GM18861 (cell line): ENCODE measurements around the gene DPYD.

ENCODE experiments used
- ATAC-seq: cut with Tn5 transposase; IDR thresholded peaks from one replicate; pipeline ENCODE4 v1.9.1; 2021; ENCODE audit not compliant: unreplicated experiment

DPYD gene

DNA sequence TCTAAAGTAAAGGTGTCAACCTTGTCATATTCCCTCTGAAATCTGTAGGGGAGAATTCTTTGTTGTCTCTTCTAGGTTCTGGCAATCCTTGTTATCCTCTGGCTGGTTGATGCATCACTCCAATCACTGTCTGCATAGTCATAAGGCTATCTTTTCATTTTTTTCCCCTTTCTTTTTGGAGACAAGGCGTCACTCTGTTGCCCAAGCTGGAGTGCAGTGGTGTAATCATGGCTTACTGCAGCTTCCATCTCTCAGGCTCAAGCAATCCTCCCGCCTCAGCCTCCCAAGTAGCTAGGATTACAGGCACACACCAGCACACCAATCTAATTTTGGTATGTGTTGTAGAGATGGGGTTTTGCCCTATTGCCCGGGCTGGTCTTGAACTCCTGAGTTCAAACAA, 12.9 kb downstream of the DPYD start:
- ATAC-seq = no peak

GRCh38 chr1:97906567-97907241, 14.1 kb downstream of the DPYD start:
- no peak for ATAC-seq

DNA sequence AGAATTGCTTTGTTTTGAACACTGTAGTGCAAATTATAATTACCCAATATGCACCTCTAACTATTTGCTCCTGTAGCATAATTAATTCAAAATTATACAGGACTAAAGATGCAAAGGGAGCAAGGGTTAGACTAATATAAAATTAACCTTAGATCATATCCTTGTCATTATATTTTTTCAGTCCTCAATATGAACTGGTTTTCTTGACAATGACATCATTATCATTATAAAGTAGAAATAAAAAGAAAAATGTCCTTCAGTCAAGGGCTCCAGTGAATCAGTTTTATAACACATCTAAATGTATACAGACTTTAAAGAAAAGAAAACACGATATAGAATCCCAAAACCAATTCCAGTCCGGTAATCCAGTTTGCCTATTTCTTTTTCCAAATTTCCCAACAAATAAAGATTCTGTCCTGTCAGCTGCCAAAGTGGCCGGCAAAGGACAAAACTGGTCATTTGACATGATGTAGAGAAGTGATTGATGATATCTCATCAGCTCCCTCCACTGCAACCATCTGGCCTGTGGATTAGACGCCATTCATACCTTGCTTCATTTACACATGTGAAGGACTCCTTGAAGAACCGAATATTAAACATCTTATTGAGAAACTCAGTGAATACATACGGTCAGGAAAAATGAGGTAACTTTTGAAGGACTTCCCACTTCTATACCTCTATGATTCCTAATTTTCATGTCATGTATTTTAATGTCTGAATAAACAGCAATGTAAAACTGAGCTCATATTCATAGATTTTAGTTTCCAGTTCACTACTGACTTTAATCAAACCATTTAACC, 15.5 kb downstream of the DPYD start:
- ATAC-seq = no peak

DNA sequence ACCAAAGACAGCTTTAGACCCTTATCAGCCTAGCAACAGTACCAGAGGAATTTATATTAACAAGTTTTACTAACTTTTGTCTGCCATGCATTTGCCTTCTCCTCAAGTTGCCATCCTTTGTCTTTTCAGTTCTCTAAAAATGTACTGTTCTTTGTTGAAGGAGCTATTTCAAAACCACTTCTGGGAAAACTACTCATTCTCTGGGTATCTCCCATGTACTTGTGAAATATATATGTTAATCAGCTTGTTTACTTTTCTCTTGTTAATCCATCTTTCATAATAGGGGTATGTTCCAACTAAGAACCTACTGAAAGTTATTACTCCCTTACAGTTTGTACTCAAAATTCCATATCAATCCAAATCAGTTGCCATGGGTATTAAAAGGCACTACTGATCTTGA, 16.3 kb downstream of the DPYD start:
- ATAC-seq = no peak

DNA sequence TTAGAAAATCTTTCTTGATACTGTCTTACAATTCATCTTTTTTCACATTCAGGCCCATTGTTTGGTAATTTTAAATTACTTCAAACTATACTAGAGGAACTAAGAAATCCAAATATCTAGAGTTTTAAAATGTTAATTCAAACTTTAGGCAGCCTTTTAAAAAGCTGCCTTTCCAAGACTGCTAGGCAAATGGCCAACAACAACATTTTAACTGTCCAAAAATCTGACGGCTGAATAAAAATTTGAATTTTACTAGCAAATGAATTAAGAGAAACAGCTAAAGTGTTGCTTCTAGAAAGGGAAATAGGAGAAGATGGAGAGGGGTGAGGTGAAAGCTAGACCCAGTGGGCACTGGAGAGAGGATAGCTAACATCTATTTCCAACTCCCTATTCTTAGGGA, 17.2 kb downstream of the DPYD start:
- ATAC-seq = no peak

DNA sequence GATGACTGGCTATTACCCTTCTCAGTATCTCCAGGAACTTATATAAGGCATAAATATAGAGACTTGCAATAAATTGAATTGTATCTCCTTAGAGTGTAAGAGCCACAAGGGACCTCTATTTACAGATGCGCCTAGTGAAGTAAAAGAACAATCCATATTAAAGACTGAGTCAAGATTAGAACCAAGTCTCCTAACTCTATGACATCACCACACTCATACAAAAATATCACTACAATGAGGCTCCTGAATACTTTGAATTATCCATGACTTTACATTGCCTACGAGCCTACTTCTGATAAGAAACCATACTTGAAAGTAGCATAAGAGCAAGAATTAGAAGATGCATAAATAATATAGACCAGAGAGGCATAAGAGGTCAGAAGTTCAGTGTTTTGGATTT, 18.8 kb downstream of the DPYD start:
- no peak for ATAC-seq

DNA sequence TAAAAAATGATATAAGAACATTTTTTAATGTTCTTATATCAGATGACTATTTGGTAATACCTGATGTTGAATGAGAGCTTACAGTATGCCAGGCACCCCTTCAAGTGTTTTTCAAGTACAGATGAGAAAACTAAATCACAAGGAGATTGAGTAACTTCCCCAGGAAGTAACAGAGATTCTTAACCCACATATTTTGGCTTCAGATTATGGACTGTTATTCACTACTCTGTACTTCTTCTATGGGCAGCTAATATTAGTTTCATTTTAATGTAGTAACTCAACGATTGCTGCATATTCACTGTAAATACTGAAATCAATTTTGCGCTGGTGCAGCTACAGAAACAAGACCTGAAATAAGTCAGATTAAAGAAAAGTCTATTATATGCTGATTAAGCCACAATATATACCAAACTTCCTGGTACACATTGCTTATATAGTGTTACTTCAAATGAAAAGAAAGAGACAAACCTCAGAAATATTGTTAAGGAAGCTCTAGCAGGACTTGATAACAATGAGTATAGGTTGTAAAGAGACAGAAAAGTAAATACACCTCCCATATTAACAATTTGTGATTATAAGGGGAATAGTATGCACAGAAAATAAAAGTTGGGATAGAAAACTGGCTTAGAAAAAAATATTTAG, 19.7 kb downstream of the DPYD start:
- ATAC-seq = no peak

DNA sequence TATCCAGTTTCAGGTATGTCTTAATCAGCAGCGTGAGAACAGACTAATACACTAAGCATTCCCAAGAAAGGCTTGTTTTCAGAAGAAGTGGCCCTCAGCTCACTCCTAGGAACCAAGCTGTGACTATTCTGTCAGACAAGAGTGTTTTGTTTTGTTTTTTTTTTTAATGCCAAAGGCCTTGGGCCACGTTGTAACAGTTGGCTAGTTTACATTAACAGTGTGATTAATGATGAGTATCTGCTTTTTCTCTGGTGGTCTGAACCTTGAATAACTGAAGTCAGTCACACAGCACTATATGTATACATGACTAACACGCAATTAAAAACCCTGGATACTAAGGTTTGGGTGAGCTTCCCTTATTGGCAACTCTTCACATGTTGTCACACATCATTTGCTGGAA, 21.9 kb downstream of the DPYD start:
- no peak for ATAC-seq

DNA sequence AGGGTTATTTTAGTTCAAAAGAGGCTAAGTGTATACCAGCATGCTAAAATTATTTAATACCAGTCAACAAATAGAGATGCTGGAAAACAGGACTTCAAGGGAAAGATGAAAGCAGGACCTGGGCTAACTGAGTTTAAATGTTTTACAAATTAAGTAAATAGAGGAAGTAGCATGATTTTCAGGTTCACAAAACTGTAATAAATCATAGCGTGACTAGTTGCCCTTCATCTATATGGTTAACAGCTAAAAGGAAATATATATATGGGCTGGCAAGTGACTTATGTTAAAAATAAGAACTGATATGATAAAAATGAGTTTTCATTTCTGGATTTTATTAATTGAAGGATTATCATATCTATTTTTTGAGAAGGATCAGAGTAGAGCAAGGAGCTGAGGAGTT, 25.6 kb downstream of the DPYD start:
- no peak for ATAC-seq

DNA sequence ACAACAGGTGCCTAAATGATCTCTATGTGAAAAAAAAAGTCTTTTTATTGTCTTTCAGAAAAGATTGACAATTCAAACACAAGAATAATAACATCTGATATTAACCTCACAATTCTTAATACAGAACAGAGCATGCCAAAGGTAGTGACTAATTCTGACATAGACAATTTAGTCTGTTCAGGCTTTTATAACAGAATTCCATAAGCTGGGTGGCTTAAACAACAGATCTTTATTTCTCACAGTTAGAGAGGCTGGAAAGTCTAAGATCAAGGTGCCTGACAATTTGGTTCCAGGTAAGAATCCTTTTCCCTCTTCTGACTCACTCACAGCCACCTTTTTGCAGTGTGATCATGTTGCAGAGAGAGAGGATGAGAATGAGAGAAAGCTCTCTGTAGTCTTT, 27.0 kb downstream of the DPYD start:
- no peak for ATAC-seq

DNA sequence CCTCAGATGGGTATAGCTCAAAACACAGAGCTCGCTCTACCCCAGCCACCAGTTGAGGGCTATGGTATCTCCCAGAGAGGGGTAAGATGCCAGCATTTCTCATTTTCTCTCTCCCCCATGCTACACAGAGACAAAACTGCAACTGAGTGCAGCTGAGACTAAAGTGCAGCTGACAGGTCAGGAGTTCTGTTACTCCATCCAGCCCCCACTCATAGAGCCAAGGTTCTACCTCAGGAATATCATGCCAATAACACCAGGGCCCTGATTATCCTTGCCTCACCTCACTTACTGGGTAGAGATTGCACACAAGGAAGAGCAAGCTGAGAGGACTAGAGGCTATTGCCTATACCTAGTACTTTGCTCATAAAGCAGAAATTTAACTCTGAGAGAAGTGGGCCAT, 34.6 kb downstream of the DPYD start:
- ATAC-seq = no peak

DNA sequence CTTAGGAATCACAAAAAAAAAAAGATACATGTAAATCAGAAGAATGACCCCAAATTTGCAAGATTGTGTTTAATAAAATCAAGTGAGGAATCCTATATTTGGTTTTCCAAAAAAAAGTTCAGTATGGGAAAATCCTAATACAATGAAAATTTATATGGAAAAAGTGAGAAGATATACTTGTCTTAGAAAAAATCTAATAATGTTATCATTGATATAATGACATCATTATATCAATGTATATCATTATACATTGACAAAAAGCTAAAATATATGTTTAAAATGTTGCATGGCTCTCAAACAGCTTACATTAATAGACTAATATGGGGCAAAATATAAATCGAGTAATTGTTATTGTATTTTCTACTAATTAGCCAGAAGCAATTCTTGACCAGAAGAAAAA, 37.0 kb downstream of the DPYD start:
- ATAC-seq = no peak

DNA sequence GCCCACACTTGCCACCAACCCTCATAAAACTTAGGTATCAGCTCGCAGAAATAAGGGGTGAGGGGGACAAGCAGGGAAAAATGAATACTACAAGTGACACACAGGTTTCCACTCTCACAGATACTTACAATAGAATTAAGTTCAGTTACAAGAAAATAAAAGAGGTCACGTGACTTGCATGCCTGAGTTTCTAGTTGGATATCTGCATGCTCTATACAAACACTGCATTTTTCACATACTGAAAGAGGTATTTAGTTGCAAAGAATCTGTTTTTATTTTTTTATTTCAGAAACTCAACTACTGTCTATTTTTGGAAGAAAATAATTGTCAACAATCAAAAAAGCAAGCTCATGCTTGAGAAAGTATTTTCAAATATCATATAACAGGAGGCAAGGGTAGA, 43.5 kb downstream of the DPYD start:
- ATAC-seq = no peak

DNA sequence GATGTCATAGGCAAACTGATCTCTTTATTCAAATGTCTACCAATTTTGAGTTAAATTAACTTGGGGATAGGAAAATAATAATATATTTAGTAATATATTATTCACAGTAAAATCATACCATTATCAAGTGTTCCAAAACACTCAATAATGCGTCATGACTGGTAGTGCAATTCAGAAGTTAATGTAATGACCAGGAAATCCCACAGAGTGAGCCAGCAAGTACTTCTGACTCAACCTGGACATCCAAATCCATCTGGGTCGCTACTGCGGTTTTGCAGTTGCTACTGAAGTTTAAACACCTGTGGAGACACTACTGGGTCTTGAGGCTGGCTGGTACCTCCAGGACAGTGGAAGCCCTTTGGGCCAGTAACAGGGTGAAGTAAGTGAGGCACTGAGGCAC, 44.8 kb downstream of the DPYD start:
- ATAC-seq = no peak

DNA sequence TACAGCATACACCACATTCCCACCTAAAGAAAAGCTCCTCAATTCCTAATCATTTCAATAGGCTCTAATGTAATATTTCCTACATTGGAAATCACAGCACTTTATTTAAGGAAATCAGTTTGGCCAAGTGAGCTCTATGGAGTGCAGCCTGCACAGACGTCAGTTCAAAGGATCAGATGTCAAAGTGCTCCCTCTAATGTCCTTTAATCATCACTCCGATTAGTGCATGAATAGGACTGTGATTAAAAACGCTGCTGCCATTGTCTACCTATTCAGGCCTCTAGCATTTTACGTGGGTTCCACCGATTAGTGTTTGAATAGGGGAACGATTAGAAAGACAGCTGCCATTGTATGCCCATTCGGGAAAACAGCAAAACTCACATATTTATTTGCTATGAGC, 50.2 kb downstream of the DPYD start:
- ATAC-seq = no peak

DNA sequence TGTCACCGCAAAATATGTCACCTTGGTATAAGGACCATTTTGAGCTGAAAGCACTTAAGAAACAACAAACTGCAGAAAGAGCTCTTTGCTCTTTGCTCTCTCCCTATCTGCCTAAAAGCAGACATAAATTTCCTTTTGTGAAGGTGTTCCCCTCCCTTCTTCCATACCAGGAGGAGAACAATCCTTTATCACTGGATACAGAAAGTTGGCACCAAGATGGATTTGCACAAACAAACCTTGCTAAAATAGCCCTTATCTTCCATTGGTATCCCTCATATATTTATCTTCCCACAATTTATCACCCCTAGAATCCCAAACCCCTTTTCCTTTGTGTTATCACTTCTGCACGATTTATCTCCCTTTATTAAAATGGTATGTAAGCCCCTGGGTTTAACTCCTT, 51.4 kb downstream of the DPYD start:
- ATAC-seq = no peak

DNA sequence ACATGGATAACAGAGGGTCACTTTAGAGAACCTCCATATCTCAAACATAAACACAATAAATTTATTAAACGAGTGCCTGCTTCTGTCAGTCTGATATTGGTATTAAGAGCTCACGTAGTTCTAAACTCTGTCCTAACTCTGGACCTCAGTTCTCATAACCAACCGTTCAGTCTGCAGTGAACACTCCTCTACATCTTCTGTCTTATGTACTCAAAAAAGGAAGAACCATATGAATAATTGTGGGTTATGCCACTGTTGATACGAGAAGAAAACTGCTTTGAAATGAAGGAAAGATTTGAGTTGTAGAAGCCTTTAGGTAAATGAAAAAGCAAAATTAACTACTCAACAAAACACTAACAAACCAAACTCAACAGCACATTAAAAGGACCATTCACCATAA, 53.7 kb downstream of the DPYD start:
- ATAC-seq = no peak

DNA sequence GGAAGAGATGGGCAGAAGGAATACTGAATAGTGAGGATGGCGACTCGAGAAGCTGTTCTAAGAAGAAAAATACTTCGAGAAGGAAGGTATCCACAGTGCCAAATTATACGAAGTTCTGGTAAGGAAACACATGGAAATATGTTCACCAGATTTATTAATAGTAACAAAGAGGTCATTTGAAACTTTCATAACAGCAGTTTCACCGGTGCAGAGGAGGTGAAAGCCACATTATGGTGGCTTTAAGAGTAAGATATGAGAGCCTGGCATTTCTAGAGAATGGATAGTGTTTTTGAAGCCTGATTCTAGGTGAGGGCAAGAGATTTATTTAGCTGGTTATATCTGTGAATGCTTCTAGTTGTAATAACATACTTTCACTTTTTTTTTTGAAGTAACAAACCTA, 56.2 kb downstream of the DPYD start:
- ATAC-seq = no peak

- ATAC-seq = no peak
These were observed 67.6 kb downstream of the DPYD start for GRCh38 chr1:97853221-97853620.

GRCh38 chr1:97849345-97850340, 71.2 kb downstream of the DPYD start:
- ATAC-seq = no peak

DNA sequence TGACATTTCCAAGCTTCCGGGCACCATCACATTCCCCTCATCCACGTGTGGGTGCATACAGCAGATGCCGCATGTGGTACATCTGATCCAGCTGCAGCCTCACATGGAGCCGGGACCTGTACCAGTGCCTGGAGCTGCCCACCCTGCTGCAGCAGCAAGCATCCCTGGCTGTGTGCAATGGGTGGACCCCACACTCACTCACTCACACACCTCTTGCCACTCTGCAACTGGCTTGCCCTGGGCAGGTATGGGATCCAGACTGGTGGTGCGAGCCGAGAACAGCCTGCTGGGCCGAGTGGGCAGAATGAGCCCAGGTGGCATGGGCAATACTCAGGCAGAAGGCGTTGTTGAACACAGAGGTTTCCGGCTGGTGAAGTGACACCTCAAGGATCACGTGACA, 75.0 kb downstream of the DPYD start:
- ATAC-seq = no peak
